Measurements from ENCODE around the gene SRGAP3. TPM values are rescaled to one million over a fixed set of nuclear protein-coding genes. Genes with fewer than 3 reads are reported as not detected.

Gene SRGAP3
- total RNA-seq, 1 donor from 2014 or later: 0.99 TPM

GRCh38 chr3:9161811-9162210, 87.6 kb downstream of the SRGAP3 start:
- no peak for DNase-seq (ENCODE audit: low spot score)
- no peaks in the 10 kb centered on the region for H3K9me3 Mint-ChIP-seq (ENCODE audit: low read depth)
- H3K4me1 Mint-ChIP-seq (ENCODE audit: low read depth): no peaks in the 10 kb centered on the region
- TF ChIP-seq, protein P1, sequence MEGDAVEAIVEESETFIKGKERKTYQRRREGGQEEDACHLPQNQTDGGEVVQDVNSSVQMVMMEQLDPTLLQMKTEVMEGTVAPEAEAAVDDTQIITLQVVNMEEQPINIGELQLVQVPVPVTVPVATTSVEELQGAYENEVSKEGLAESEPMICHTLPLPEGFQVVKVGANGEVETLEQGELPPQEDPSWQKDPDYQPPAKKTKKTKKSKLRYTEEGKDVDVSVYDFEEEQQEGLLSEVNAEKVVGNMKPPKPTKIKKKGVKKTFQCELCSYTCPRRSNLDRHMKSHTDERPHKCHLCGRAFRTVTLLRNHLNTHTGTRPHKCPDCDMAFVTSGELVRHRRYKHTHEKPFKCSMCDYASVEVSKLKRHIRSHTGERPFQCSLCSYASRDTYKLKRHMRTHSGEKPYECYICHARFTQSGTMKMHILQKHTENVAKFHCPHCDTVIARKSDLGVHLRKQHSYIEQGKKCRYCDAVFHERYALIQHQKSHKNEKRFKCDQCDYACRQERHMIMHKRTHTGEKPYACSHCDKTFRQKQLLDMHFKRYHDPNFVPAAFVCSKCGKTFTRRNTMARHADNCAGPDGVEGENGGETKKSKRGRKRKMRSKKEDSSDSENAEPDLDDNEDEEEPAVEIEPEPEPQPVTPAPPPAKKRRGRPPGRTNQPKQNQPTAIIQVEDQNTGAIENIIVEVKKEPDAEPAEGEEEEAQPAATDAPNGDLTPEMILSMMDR (IDR thresholded peaks at IDR 0.05): no peak
- H3K4me3 Mint-ChIP-seq (ENCODE audit: unreplicated experiment): no peak overlapping the region
- H3K27ac Mint-ChIP-seq (ENCODE audit: unreplicated experiment): no peak overlapping the region
- no peaks in the 10 kb centered on the region for H3K36me3 Mint-ChIP-seq (ENCODE audit: low read depth)
- H3K27me3 Mint-ChIP-seq (ENCODE audit: low read depth): peaks cover 3% of the 10 kb centered on the region

GRCh38 chr3:9161298-9161697, 88.1 kb downstream of the SRGAP3 start:
- Mint-ChIP-seq H3K36me3 (ENCODE audit: low read depth) (no peaks in the 10 kb centered on the region), H3K4me3 (ENCODE audit: unreplicated experiment) (no peak overlapping the region), H3K27ac (ENCODE audit: unreplicated experiment) (no peak overlapping the region), H3K27me3 (ENCODE audit: low read depth) (peaks cover 3% of the 10 kb centered on the region), H3K4me1 (ENCODE audit: low read depth) (no peaks in the 10 kb centered on the region), H3K9me3 (ENCODE audit: low read depth) (no peaks in the 10 kb centered on the region)
- no peak for DNase-seq (ENCODE audit: low spot score)
- TF ChIP-seq, protein P1 (IDR thresholded peaks at IDR 0.05): no peak

- H3K27me3 Mint-ChIP-seq (ENCODE audit: low read depth): peaks cover 8% of the 10 kb centered on the region
- no peaks in the 10 kb centered on the region for H3K9me3 Mint-ChIP-seq (ENCODE audit: low read depth)
- no peak for DNase-seq (ENCODE audit: low spot score)
- H3K4me3 Mint-ChIP-seq (ENCODE audit: unreplicated experiment): no peak overlapping the region
- TF ChIP-seq, protein P1 (IDR thresholded peaks at IDR 0.05): no peak
- no peak overlapping the region for H3K27ac Mint-ChIP-seq (ENCODE audit: unreplicated experiment)
- H3K4me1 Mint-ChIP-seq (ENCODE audit: low read depth): peaks cover 5% of the 10 kb centered on the region
- no peaks in the 10 kb centered on the region for H3K36me3 Mint-ChIP-seq (ENCODE audit: low read depth)
Measured at GRCh38 chr3:9158865-9159630, 90.4 kb downstream of the SRGAP3 start.

GRCh38 chr3:9157651-9158362, 91.6 kb downstream of the SRGAP3 start:
- Mint-ChIP-seq H3K4me1 (ENCODE audit: low read depth) (peaks cover 7% of the 10 kb centered on the region), H3K9me3 (ENCODE audit: low read depth) (no peaks in the 10 kb centered on the region), H3K27ac (ENCODE audit: unreplicated experiment) (no peak overlapping the region), H3K4me3 (ENCODE audit: unreplicated experiment) (no peak overlapping the region), H3K27me3 (ENCODE audit: low read depth) (peaks cover 6% of the 10 kb centered on the region), H3K36me3 (ENCODE audit: low read depth) (no peaks in the 10 kb centered on the region)
- DNase-seq (ENCODE audit: low spot score): no peak
- TF ChIP-seq, protein P1 (IDR thresholded peaks at IDR 0.05): no peak

- TF ChIP-seq, protein P1 (IDR thresholded peaks at IDR 0.05): no peak
- Mint-ChIP-seq H3K4me3 (ENCODE audit: unreplicated experiment) (no peak overlapping the region), H3K27me3 (ENCODE audit: low read depth) (peaks cover 5% of the 10 kb centered on the region), H3K36me3 (ENCODE audit: low read depth) (peaks cover under 1% of the 10 kb centered on the region), H3K9me3 (ENCODE audit: low read depth) (no peaks in the 10 kb centered on the region), H3K4me1 (ENCODE audit: low read depth) (peaks cover 7% of the 10 kb centered on the region), H3K27ac (ENCODE audit: unreplicated experiment) (no peak overlapping the region)
- DNase-seq (ENCODE audit: low spot score): no peak
Measured at GRCh38 chr3:9156604-9157003, 92.8 kb downstream of the SRGAP3 start.
